CMK (cell line): ENCODE data around the gene SMYD3.
"Not testable (repeated sequence)": the region's sequence is repeated elsewhere in the genome, so short reads cannot be mapped to it uniquely, and the experiment has no call there.

Source experiments
- DNase-seq: peaks from one replicate; pipeline ENCODE4 v3.0.0-alpha.2; 2010; ENCODE audit warnings: low read depth

The SMYD3 gene

GRCh38 chr1:246351721-246352120, 155.4 kb downstream of the SMYD3 start:
- no peak for DNase-seq

- no peak for DNase-seq
These were observed 156.3 kb downstream of the SMYD3 start for GRCh38 chr1:246350745-246351144.

DNA sequence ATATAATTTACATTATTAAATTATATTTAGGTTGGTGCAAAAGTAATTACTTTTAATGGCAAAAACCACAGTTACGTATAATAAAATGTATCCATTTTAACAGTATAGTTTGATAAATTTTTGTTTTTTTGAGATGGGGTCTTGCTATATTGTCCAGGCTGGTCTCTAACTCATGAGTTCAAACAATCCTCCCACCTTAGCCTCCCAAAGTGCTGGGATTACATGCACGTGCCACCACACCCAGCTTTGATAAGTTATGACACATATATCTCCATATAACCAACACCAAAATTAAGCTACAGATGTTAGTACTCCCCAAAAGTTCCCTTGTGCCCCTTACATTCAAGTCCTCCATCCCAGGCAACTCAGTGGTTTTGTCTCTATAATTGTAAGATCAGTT, 163.1 kb downstream of the SMYD3 start:
- DNase-seq = no peak

- no peak for DNase-seq
These were observed 163.8 kb downstream of the SMYD3 start for GRCh38 chr1:246343251-246343650.

DNA sequence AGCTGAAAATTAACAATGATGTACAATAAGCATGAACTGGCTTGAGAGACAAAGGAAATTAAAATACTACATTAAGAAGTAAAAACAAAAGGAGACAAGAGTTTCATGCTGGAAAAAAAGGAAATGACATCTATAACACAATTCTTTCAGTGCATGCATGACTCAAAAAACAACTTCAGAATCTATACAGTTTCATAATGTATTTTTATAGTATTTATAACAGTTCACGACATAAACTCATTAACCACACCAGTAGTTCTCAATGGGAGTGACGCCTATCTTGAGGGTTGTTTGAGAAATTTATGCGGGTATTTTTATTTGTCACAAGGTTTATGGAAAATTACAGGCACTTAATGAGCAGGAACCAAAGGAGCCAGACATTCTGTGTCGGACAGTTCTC, 168.5 kb downstream of the SMYD3 start:
- no peak for DNase-seq

DNA sequence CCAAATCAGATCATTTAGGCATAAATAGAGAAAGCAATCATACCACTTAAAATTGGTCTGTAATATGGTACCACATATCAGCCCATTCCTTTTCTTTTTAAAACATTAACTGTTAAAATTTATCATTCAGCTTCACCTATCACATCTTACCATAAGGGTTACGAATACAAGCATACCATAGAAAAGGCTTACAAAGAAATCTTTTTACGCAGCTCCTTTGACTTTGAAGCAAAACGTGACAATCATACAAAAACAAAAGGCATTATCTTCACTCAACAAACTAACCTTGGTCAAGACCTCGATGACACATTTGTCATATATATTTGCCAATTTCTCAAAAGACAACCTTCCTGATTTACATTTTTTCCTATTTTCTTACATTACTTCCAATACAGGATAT, 169.0 kb downstream of the SMYD3 start:
- no peak for DNase-seq

DNA sequence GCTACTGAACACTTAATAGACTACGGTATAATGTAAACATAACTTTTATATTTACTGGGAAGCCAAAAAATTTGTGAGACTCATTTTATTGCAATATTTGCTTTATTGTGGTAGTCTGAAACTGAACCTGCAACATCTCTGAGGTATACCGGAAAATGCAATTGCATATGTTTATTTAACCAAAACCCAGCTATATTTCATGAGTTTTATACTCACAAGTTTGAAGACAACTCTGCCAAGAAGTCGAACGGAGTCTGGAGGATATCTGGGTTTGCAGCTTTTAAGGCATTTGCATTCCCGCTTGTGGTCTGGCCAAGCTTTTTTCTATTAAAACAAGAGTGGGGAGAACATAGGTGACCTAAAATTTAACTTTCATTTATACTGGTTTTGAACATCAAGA, 171.9 kb downstream of the SMYD3 start:
- no peak for DNase-seq

DNA sequence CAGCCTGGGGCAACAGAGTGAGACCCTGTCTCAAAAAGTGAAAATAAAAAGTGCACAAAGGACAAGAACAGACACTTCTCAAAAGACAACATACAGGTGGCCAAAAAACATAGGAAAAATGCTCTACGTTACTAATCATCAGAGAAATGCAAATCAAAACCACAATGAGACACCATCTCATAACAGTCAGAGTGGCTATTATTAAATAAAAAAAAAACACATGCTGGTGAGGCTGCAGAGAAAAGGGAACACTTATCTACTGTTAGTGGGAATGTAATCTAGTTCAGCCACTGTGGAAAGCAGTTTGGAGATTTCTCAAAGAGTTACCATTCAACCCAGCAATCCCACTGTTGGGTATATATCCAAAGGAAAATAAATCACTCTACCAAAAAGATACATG, 173.2 kb downstream of the SMYD3 start:
- DNase-seq = no peak

- DNase-seq = no peak
These were observed 175.0 kb downstream of the SMYD3 start for GRCh38 chr1:246332078-246332477.

DNA sequence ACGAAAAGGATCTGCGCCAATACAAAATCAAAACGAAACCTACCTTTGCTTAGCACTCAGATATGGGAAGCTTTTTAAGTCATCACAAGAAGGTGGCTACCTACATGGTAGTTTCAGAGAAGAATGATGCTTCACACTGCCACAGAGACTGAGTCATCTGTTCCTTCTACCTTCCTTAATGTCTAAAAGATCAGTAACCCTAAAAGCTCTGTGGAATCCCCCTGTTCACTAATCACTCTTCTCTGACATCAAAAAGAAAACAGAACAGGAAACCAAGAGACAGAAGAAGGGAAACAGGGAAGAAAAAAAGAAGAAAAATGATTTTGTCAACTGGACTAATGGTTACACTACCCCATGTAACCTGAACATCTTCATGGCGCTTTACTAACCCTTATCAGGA, 177.2 kb downstream of the SMYD3 start:
- DNase-seq = no peak

DNA sequence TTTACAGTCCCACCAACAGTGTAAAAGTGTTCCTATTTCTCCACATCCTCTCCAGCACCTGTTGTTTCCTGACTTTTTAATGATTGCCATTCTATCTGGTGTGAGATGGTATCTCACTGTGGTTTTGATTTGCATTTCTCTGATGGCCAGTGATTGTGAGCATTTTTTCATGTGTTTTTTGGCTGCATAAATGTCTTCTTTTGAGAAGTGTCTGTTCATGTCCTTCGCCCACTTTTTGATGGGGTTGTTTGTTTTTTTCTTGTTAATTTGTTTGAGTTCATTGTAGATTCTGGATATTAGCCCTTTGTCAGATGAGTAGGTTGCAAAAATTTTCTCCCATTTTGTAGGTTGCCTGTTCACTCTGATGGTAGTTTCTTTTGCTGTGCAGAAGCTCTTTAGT, 177.8 kb downstream of the SMYD3 start:
- not testable (repeated sequence) for DNase-seq

- DNase-seq = no peak
These were observed 182.4 kb downstream of the SMYD3 start for GRCh38 chr1:246324711-246325110.

GRCh38 chr1:246324033-246324432, 183.0 kb downstream of the SMYD3 start:
- DNase-seq = not testable (repeated sequence)

DNA sequence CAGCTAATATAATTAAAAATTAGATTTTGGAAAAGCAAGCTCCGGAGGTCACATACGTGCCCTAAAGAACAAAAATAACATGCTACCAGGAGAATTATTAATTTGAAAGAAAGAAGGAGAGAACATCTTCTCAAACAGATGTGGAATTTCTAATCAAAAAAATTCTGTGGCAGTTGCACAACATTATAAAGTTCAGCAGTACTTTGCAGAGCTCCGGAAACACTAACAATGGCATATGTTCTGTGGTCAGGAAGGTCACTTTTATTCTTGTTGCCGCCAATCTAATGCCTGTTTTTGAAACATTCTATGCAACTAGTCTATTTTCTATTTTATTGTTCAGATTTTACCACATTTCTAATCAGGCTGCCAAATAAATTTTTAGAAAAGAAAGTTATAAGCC, 186.8 kb downstream of the SMYD3 start:
- no peak for DNase-seq

GRCh38 chr1:246319083-246319714, 187.9 kb downstream of the SMYD3 start:
- no peak for DNase-seq

- no peak for DNase-seq
These were observed 188.5 kb downstream of the SMYD3 start for GRCh38 chr1:246318622-246319021.

GRCh38 chr1:246318036-246318359, 189.1 kb downstream of the SMYD3 start:
- DNase-seq = no peak

GRCh38 chr1:246317332-246318035, 189.6 kb downstream of the SMYD3 start:
- no peak for DNase-seq

- no peak for DNase-seq
These were observed 195.6 kb downstream of the SMYD3 start for GRCh38 chr1:246311461-246311860.

DNA sequence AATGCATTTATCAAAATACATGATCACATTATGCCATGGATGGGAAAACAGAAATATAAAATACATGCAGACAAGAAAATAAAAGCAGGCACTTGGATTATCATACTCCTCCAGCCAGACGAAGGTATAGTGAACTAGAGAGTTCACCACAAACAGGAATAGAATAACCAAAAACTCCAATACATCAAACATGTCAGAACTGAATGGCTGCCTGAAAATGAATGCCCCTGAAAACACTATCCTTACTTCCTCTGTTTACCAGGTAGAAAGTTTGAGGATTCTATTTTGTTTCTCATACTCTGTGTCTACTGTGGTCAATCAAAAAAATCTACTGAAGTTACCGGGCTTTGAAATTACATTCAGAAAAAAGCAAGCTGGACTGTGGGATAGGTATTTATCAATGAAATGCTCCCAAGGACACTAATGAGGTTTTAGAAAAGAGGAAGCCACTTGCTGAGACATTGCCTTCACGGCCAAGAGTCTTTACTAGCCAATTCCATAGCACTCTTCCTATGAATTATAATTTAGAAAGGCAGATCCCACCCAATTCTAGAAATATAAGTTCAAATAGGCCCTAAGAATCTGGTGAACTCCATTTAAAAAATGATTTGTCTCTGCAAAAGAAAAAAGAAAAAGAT, 197.7 kb downstream of the SMYD3 start:
- no peak for DNase-seq

- DNase-seq = no peak
These were observed 198.5 kb downstream of the SMYD3 start for GRCh38 chr1:246308533-246309075.

GRCh38 chr1:246306415-246307037, 200.6 kb downstream of the SMYD3 start:
- no peak for DNase-seq
